Eye (tissue), 1 donor: ENCODE data around the gene N4BP2.

Experiments
- DNase-seq: peaks from one replicate; pipeline ENCODE4 v3.0.0-alpha.2; 2015

The N4BP2 gene

GRCh38 chr4:40164459-40164858 is 107.8 kb downstream of the N4BP2 start:
- DNase-seq = no peak

DNA sequence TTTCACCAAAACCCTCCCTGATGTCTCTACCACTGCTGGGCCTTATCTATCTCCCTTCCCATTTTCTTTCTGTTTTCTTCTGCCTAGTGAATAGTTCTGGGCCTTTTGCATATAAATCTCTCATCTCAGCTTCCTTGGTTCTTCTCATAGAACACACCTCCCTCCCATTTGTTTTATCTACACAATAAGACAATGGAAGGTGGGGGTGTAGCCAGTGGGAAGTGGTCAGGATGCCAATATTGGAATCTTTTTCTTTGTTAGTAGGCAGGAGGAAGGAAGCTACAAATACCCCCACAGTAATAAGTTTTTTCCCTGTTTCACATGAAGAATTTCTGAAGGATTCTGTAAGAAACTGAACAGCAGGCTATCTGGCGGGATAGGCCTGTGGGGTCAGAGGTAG is 109.3 kb downstream of the N4BP2 start:
- DNase-seq = no peak

GRCh38 chr4:40168070-40168469 is 111.4 kb downstream of the N4BP2 start:
- no peak for DNase-seq

GRCh38 chr4:40170588-40170987 is 113.9 kb downstream of the N4BP2 start:
- DNase-seq = no peak

- DNase-seq = no peak
These were observed 116.8 kb downstream of the N4BP2 start for GRCh38 chr4:40173470-40173875.

DNA sequence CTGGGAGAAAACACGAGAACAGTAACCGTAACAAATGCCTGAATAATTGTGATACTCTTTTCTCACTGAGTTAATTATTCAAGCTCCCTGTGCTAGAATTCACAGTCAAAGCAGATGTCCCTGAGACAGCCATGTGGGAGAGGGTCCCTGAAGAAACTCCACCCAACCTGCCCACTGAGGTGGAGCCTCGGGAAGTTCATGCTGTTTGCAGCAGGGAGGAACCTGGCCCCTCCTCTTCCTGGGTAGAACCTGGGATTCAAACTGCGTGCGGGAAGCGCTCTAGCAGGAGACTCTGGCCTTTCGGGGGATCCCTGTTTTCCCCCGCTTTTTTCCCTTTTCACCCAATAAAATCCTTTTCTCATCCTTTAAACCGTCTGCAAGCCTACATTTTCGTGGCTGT is 120.0 kb downstream of the N4BP2 start:
- no peak for DNase-seq

DNA sequence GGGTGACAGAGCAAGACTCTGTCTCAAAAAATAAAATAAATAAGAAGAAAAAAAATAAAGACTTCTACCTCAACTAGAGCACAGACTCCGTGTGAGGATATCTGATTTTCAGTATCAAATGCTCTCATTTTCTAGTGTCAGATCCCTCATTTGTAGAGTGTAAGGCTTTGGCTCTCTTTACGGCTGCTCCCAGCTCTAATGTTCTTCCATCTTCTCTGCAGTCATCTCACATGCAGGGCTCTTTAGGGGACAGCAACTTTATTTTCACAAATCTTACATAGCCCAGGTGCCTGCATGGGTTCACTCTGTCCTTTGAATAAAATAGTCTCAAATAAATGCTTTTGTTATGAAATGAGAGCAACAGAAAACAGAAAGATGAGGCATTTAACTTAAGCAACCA is 120.9 kb downstream of the N4BP2 start:
- DNase-seq = no peak

- DNase-seq = peak; percentile 13
These were observed 122.0 kb downstream of the N4BP2 start for GRCh38 chr4:40178672-40179071.

DNA sequence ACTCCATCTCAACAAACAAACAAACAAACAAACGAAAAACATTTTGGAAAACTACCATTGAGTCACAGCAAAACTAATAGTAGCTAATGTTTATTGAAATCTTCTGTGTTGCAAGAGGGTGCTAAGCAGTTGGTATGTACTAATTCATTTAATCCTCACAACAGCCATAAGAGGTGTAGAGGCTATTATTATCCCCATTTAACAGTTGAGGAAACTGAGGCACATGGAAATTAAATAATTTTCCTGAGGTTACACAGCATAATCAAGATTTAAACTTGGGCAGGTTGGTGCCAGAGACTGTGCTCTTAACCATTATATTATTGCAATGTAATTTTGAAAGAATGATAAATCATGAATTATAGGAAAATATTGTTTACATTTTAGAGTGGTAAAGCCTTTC is 122.7 kb downstream of the N4BP2 start:
- DNase-seq = no peak

DNA sequence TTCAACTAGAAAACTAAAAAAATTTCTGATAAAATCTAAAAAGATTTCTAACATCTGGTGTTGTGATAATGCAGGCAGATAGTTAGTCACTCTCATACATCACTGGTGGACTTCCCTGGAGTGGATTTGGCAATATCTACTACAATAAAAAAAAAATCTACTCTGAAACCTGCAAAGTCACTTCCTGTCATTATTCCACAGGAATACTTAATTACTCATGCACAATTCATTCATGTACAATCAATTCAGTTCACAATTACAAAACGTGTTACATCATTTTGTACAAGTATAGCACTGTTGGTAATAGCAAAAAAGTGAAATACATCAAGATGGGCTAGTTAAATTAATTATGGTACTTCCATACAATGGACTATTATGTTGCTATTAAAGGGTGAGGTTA is 123.7 kb downstream of the N4BP2 start:
- no peak for DNase-seq

DNA sequence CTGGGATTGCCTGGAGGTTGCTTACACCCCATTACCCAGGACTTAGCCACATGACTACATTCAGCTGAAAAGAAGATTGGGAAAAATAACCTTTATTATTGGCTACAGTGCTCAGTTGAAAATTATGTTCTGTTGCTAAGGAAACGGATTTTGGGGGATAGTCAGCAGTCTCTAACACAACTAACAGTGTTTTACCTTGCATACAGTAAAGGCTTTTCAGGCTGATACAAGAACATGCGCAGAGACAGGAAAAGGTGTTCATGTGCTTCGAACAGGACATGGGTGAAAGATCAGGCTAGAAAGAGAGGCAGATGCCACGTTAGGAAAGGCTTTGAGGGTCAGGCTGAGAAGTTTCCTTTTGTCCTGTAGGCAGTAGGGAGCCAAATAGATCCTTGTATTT is 125.4 kb downstream of the N4BP2 start:
- no peak for DNase-seq

- DNase-seq = no peak
These were observed 126.3 kb downstream of the N4BP2 start for GRCh38 chr4:40182954-40183353.

- DNase-seq = no peak
These were observed 127.2 kb downstream of the N4BP2 start for GRCh38 chr4:40183615-40184411.

DNA sequence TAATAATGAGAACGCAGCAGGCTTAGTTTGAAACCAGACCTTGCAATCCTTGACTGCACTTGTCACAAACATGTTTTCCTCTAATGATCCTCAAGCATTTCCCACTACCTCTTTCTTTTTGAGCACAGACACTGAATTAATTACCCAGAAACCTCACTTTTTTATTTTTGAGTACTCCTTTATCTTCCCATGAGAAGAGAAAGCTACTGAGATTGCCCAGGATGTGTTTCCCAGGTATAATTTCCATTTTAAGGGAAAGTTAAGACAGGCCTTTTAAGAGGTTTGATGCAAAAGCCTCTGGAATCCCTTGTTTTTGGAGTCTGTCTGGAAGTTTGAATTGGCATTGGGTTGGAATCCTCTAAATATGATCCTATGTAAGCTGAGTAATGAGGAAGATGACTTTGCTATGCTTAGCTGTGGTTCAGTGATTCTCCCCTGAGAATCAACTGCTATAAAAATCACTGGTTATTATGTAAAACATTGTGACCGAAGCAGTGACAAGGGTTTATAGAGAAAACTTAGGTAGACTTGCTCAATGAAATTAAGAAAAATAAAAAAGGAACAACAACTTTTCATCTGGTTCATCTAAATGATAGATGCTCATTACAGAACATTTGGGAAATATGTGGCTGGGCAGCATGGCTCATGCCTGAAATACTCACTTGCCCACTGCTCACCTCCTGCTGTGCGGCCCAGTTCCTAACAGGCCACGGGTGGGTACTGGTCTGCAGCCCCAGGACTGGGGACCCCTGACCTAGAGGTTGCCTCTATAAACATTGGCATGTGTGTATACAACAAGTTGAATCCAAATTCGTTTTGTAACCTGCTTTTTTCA is 129.4 kb downstream of the N4BP2 start:
- peak; percentile 20 for DNase-seq

DNA sequence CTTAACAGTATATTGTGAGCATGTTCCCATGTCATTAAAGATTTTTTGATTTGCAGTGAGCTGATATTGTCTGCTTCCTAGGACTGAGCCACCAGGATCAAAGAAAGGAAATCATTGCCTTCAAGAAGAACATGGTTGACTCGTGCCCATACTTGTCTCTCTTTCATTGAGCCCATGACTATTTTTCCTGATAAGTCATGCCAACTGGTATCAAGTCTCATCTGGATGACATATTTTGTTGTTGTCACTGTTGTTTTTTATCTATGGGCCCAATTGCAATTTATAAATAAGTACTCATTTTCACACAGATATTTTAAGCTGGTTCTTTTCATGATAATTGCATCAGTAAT is 130.0 kb downstream of the N4BP2 start:
- DNase-seq = no peak

- DNase-seq = no peak
These were observed 130.8 kb downstream of the N4BP2 start for GRCh38 chr4:40187386-40187906.

DNA sequence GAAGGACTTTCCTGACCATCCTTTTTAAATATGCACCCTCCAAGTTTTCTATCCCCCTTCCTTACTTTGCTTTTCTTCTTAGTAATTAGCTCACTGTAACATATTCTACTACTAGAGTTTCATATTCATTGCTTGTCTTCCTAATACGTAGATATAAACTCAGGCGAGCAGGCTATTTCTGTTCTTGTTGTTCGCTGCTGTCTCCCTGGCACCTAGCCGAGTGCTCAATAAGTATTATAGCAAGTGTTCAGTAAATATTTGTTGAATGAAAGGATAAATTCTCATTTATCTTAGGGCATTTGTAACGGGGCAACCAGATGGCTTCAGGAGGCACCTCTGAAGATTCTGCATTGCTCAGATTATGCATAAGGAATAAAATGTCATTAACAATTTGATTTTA is 133.4 kb downstream of the N4BP2 start:
- DNase-seq = no peak

- DNase-seq = no peak
These were observed 133.8 kb downstream of the N4BP2 start for GRCh38 chr4:40190465-40190864.

- no peak for DNase-seq
These were observed 134.5 kb downstream of the N4BP2 start for GRCh38 chr4:40190880-40191815.

GRCh38 chr4:40192114-40193015 is 135.7 kb downstream of the N4BP2 start:
- DNase-seq = no peak

GRCh38 chr4:40193016-40193571 is 136.4 kb downstream of the N4BP2 start:
- DNase-seq = no peak

GRCh38 chr4:40193578-40193977 is 136.9 kb downstream of the N4BP2 start:
- DNase-seq = no peak
